Common myeloid progenitor, CD34-positive (primary cell): Measurements from ENCODE around the gene COX18. TPM values are rescaled to one million over a fixed set of nuclear protein-coding genes. Genes with fewer than 3 reads are reported as not detected.

ENCODE experiments used
- CTCF ChIA-PET: fragments of 350-600 bp; sonication (Branson Sonifier 250); formaldehyde crosslinking; loops from one replicate; lab custom pipeline; 2021; ENCODE audit warnings: antibody characterized with exemption; lab: Charles Lee
- POLR2A ChIA-PET: fragments of 350-600 bp; sonication (Branson Sonifier 250); formaldehyde crosslinking; loops from one replicate; lab custom pipeline; 2021; ENCODE audit warnings: antibody characterized with exemption; lab: Charles Lee
- DNase-seq, 3 donors: peaks; one replicate each; pipeline versions ENCODE4 v3.0.0 to v3.0.0-alpha.2; 2013
- H3K27ac ChIP-seq, 2 experiments: 1 replicate in 1 of 2; 2 replicates in 1 of 2; pipeline ENCODE4 v1.7.0; 2013; ENCODE audit warnings: inconsistent platforms in 2 of 2, low read length in 2 of 2, mild to moderate bottlenecking in 2 of 2, low read depth in 1 of 2, moderate library complexity in 1 of 2; ENCODE audit not compliant: severe bottlenecking in 2 of 2, insufficient read depth in 1 of 2, poor library complexity in 1 of 2
- H3K27me3 ChIP-seq, 5 experiments: replicated peaks in 2 of 5; 1 replicate in 3 of 5; 2 replicates in 2 of 5; pipeline versions ENCODE4 v1.6.1 to v1.7.0; 2013; ENCODE audit warnings: low read length in 4 of 5, mild to moderate bottlenecking in 2 of 5, moderate library complexity in 2 of 5, inconsistent platforms in 1 of 5; ENCODE audit not compliant: insufficient read depth in 5 of 5, control insufficient read depth in 4 of 5
- H3K36me3 ChIP-seq, 4 experiments: 1 replicate in 2 of 4; 2 replicates in 2 of 4; pipeline versions ENCODE4 v1.6.1 to v1.7.0; 2013; ENCODE audit warnings: low read length in 3 of 4, control low read depth in 1 of 4, mild to moderate bottlenecking in 1 of 4; ENCODE audit not compliant: control insufficient read depth in 4 of 4, insufficient read depth in 4 of 4
- H3K4me1 ChIP-seq, 4 experiments: 1 replicate in 3 of 4; 2 replicates in 1 of 4; pipeline versions ENCODE4 v1.6.1 to v1.7.1; 2013; ENCODE audit warnings: low read length in 3 of 4, mild to moderate bottlenecking in 3 of 4, control low read depth in 1 of 4, inconsistent platforms in 1 of 4, moderate library complexity in 1 of 4; ENCODE audit not compliant: control insufficient read depth in 4 of 4, insufficient read depth in 4 of 4; ENCODE audit errors: control extremely low read depth in 1 of 4
- H3K4me3 ChIP-seq, 7 experiments: 1 replicate in 4 of 7; 2 replicates in 3 of 7; pipeline versions ENCODE4 v1.5.1 to v1.7.0; 2013; ENCODE audit warnings: mild to moderate bottlenecking in 7 of 7, low read length in 6 of 7, moderate library complexity in 6 of 7, inconsistent platforms in 2 of 7, low read depth in 2 of 7, control low read depth in 1 of 7; ENCODE audit not compliant: insufficient read depth in 4 of 7, control insufficient read depth in 1 of 7; ENCODE audit errors: extremely low read depth in 1 of 7
- H3K9me3 ChIP-seq, 5 experiments: 1 replicate in 4 of 5; 2 replicates in 1 of 5; pipeline versions ENCODE4 v1.6.1 to v1.7.1; 2013; ENCODE audit warnings: low read length in 4 of 5, mild to moderate bottlenecking in 2 of 5, inconsistent platforms in 1 of 5, low read depth in 1 of 5, moderate library complexity in 1 of 5; ENCODE audit not compliant: control insufficient read depth in 4 of 5, insufficient read depth in 2 of 5; ENCODE audit errors: control extremely low read depth in 1 of 5
- WGBS: methylation state at CpG from one replicate; pipeline ENCODE4 v1.1.5; 2013; ENCODE audit not compliant: insufficient coverage; 5-methylcytosine and 5-hydroxymethylcytosine counted together
- polyA plus RNA-seq: library from polyadenylated mRNA; unstranded; fragments of 120-200 nt; gene quantifications from one replicate; pipeline ENCODE4 v1.2.1, GENCODE V29; 2013

COX18 gene, protein sequence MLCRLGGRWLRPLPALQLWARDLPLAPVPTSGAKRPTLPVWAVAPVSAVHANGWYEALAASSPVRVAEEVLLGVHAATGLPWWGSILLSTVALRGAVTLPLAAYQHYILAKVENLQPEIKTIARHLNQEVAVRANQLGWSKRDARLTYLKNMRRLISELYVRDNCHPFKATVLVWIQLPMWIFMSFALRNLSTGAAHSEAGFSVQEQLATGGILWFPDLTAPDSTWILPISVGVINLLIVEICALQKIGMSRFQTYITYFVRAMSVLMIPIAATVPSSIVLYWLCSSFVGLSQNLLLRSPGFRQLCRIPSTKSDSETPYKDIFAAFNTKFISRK
- 15.4 TPM for polyA plus RNA-seq

DNA sequence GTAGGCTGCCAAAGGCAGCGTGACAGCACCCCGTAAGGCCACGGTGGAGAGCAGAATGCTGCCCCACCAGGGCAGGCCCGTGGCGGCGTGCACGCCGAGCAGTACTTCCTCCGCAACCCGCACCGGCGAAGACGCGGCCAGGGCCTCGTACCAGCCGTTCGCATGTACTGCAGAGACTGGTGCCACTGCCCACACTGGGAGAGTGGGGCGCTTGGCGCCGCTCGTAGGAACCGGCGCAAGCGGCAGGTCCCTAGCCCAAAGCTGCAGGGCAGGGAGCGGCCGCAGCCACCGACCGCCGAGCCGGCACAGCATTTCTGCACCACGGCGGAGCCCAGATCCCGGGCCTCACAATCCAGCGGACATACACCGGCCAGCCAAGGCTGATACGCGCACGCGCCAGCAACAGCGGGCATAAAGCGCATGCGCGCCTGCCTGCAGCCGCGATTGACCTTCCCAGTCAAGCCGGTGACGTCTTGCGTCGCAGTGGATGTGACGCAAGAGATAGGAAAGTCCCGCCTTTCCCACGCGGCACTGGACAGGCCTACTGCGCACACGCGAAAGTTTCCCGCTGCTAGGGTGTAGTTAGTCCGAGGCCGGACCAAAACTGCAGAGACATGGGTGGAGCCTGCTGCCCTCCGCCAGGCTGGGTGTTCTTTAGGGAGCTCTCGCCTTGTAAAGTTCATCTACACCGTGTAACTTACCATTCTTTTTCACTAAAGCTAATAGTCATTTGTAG is at the start of gene COX18:
Gene COX18 (minus strand): TSS at position 379 of the 736 bp plus-strand sequence. CDS start 67 bp downstream, at position 312.
- CTCF ChIA-PET: interaction anchor here (1.0 to 3.3 kb wide), 4 partner anchors 10 to 189 kb away, joined by 3 to 11 read pairs (median 6); partner anchors contain the start of gene ANKRD17
- H3K4me3 ChIP-seq: peak within 1 kb of the TSS; percentile 71 to 94 (median 85)

DNA sequence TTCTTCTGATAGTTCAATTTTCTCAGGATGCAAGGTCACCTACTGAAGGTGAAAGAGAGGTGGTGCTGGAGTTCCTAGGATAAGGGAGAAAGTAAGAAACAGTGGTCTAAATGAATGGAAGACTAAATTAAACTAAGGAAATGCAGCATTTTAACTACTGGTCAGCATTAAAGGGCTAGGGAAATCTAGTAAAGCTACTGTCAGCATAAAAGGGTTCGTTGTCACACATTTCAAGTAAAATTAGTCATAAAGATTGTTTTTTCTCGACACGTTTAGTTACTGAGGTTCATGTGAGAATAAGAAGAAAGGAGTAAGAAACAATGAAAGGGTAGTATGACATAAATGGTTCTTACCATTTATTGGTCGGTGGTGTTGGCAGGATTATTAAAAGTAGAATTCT is 40.0 kb upstream of the COX18 start:
- H3K27me3 ChIP-seq: no peaks in the 10 kb centered on the region
- H3K27ac ChIP-seq: no peak overlapping the region
- H3K36me3 ChIP-seq: peaks cover 5 to 64% (median 30%) of the 10 kb centered on the region in 4 experiments
- 100% methylated on average over 2 of the region's 4 CpGs for WGBS
- POLR2A ChIA-PET: no interaction called here
- H3K9me3 ChIP-seq: no peaks in the 10 kb centered on the region
- CTCF ChIA-PET: no interaction called here
- H3K4me3 ChIP-seq: no peak overlapping the region
- H3K4me1 ChIP-seq: no peaks in the 10 kb centered on the region
- no peak for DNase-seq

More for the DNA sequence above, at the start of gene COX18:
- Histone ChIP-seq H3K4me1 (peaks cover 11 to 36% (median 12%) of the 10 kb centered on the region in 4 experiments), H3K27me3 (no peaks in the 10 kb centered on the region), H3K27ac (peak within 1 kb of the TSS; percentile 89 to 96), H3K9me3 (no peaks in the 10 kb centered on the region), H3K36me3 (peaks cover 2 to 17% (median 11%) of the 10 kb centered on the region in 4 experiments)
- WGBS: 0% methylated on average over 58 of the region's 62 CpGs
- peak; percentile 97 to 99 (median 98) for DNase-seq
- POLR2A ChIA-PET: interaction anchor here (2.0 kb wide), 1 partner anchor 189 kb away, joined by 5 read pairs; the partner anchor contains the start of gene ANKRD17

- no peak for DNase-seq
- Histone ChIP-seq H3K4me1 (no peaks in the 10 kb centered on the region), H3K36me3 (peaks cover 17 to 74% (median 35%) of the 10 kb centered on the region in 4 experiments), H3K9me3 (no peaks in the 10 kb centered on the region), H3K27me3 (no peaks in the 10 kb centered on the region), H3K4me3 (no peak overlapping the region), H3K27ac (no peak overlapping the region)
- POLR2A ChIA-PET: no interaction called here
- 100% methylated on average over 1 of the region's 5 CpGs for WGBS
- CTCF ChIA-PET: interaction anchor here (0.8 to 1.7 kb wide), 3 partner anchors 9 to 58 kb away, joined by 3 to 4 read pairs (median 3); no protein-coding TSS in a partner anchor
Measured at GRCh38 chr4:73104695-73105094, 35.2 kb upstream of the COX18 start.

DNA sequence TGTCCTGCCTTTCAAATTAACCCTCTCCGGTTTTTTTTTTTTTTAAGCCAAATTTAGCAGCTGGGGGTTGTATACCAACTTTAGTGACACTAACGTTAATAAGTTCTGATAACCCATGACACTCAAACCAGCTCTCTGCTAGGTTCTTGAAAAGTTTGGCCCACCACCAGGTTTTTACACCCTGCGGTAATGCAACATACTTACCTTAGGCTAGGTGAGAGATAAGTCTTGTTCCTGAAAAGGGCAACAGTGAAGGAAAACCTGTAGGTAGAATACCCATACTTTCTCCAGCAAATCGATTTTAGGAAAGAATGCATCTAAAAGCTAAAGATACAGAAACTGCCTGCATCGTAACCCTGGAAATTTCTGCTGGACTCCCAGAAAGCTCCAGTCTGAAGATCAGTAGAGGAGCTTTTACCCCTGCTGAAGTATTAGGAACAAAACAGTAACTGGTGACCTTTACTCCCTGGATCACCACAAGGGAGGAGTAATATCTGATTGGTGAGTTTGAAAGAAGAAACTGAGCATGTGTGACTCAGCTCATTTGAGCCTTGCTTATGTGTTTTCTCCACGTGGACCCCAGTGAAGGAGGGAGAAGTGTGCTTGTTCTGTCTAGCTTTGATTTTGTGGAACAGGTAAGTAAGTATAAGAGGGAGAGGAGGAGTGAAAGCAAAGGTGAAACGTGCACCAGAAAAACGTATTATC is 34.4 kb upstream of the COX18 start:
- WGBS: 90% methylated on average over 5 of the region's 8 CpGs
- CTCF ChIA-PET: interaction anchor here (1.3 to 1.5 kb wide), 2 partner anchors 11 to 16 kb away, joined by 3 to 4 read pairs; no protein-coding TSS in a partner anchor

GRCh38 chr4:73099143-73099542 is 29.6 kb upstream of the COX18 start:
- Histone ChIP-seq H3K4me1 (no peaks in the 10 kb centered on the region), H3K4me3 (no peak overlapping the region), H3K9me3 (no peaks in the 10 kb centered on the region), H3K27me3 (no peaks in the 10 kb centered on the region), H3K27ac (no peak overlapping the region), H3K36me3 (peaks cover 24 to 68% (median 42%) of the 10 kb centered on the region in 4 experiments)
- no peak for DNase-seq
- ChIA-PET CTCF (interaction anchor here (1.0 kb wide), 2 partner anchors 13 to 18 kb away, joined by 3 to 4 read pairs; no protein-coding TSS in a partner anchor), POLR2A (no interaction called here)
- WGBS: 88% methylated on average over 3 of the region's 7 CpGs

More for the DNA sequence above, 34.4 kb upstream of the COX18 start:
- no peak for DNase-seq
- Histone ChIP-seq H3K27ac (peak overlapping the region in 1 of 2 experiments; percentile 22), H3K4me1 (no peaks in the 10 kb centered on the region), H3K4me3 (no peak overlapping the region), H3K36me3 (peaks cover 19 to 77% (median 35%) of the 10 kb centered on the region in 4 experiments), H3K27me3 (no peaks in the 10 kb centered on the region), H3K9me3 (no peaks in the 10 kb centered on the region)
- POLR2A ChIA-PET: no interaction called here

GRCh38 chr4:73098713-73099112 is 29.2 kb upstream of the COX18 start:
- Histone ChIP-seq H3K4me1 (no peaks in the 10 kb centered on the region), H3K4me3 (no peak overlapping the region), H3K27ac (no peak overlapping the region), H3K27me3 (no peaks in the 10 kb centered on the region), H3K9me3 (no peaks in the 10 kb centered on the region), H3K36me3 (peaks cover 21 to 64% (median 42%) of the 10 kb centered on the region in 4 experiments)
- DNase-seq: no peak
- ChIA-PET CTCF (interaction anchor here (1.0 kb wide), 2 partner anchors 13 to 19 kb away, joined by 3 to 4 read pairs; no protein-coding TSS in a partner anchor), POLR2A (no interaction called here)
- 84% methylated on average over 4 of the region's 7 CpGs for WGBS
